Ovary (tissue), 9 donors: ENCODE measurements around the gene LRRC8C. TPM values are rescaled to one million over a fixed set of nuclear protein-coding genes. Genes with fewer than 3 reads are reported as not detected.

Experiments
- DNase-seq, 5 donors: peaks; one replicate each; pipeline ENCODE4 v3.0.0-alpha.2; 2019 to 2020
- H3K27ac ChIP-seq, 2 donors: fragments of 200-600 bp; one replicate each; pipeline versions ENCODE4 v1.5.1 to v1.8.0; 2019 to 2022
- H3K27me3 ChIP-seq: fragments of 200-600 bp; one replicate; pipeline ENCODE4 v1.8.0; 2022
- H3K36me3 ChIP-seq: fragments of 200-600 bp; sonication (generic); one replicate; pipeline ENCODE4 v1.5.1; 2019
- H3K4me1 ChIP-seq: one replicate; pipeline ENCODE4 v1.8.1; 2013; ENCODE audit warnings: mild to moderate bottlenecking, moderate library complexity; ENCODE audit not compliant: insufficient read depth
- H3K4me3 ChIP-seq: fragments of 200-600 bp; sonication (generic); one replicate; pipeline ENCODE4 v1.5.1; 2017
- H3K9me3 ChIP-seq, 2 donors: fragments of 200-600 bp in 1 of 2; sonication (generic) in 1 of 2; one replicate each; pipeline versions ENCODE4 v1.5.1 to v1.8.1; 2013 to 2019; ENCODE audit warnings: mild to moderate bottlenecking in 1 of 2, moderate library complexity in 1 of 2
- CTCF ChIP-seq, 3 donors: fragments of 450-650 bp in 2 of 3; fragments of 200-600 bp in 1 of 3; IDR thresholded peaks; one replicate each; pipeline versions ENCODE4 v1.5.1 to v1.8.0; 2016 to 2022; ENCODE audit warnings: antibody characterized with exemption in 3 of 3, mild to moderate bottlenecking in 1 of 3
- EP300 ChIP-seq: sonication (generic); formaldehyde crosslinking; IDR thresholded peaks from one replicate; pipeline ENCODE4 v1.6.1; 2017; ENCODE audit warnings: antibody characterized with exemption
- POLR2A ChIP-seq: fragments of 450-650 bp; IDR thresholded peaks from one replicate; pipeline ENCODE4 v1.6.1; 2017; ENCODE audit warnings: antibody characterized with exemption, mild to moderate bottlenecking, moderate library complexity
- WGBS, 3 donors: extraction: QIAGEN DNeasy Blood & Tissue Kit in 1 of 3; methylation state at CpG; one replicate each; pipeline versions ENCODE4 v1.1.5 to v1.1.7; 2013 to 2017; 5-methylcytosine and 5-hydroxymethylcytosine counted together
- intact Hi-C, 4 donors: fragments of 100-400 bp; cut with DNase I; formaldehyde crosslinking; loops; one replicate each; pipeline versions ENCODE4 v1.11.0 to v1.15.1; 2022 to 2023
- polyA plus RNA-seq, 2 donors: library from polyadenylated mRNA; stranded (reverse); fragments of 200-250 nt in 1 of 2; fragments of 350-450 nt in 1 of 2; fragmentation: Illumina TruSeq in 1 of 2; extraction: RNeasy Lipid Tissue Mini Kit (QIAGEN cat#74804) in 1 of 2; gene quantifications; one replicate each; pipeline ENCODE4 v1.2.3, GENCODE V29; 2013 to 2014
- total RNA-seq, 7 donors: library from RNA; depleted of rRNA in 2 of 7; stranded (reverse); fragments of >200 nt in 2 of 7; fragmentation: NEBNext Ultra II Directional in 3 of 7; extraction: Animal tissue kit (Norgen Biotek cat#: 25700) in 3 of 7; gene quantifications; one replicate each; pipeline versions ENCODE4 v1.1.0 to v1.2.4, GENCODE V29; 2016 to 2023
- donor health status: DM: no; HTN: no; CAD: no; lungs with moderate emphysema.
- donor health status: DM: no; HTN: no; CAD: no.
- donor health status: Bipolar disorder and iron deficiency.
- donor health status: DM: yes; HTN: yes; CAD: no.
- donor health status: DM: no; HTN: no; CAD: no.
- donor health status: DM: yes; HTN: yes; CAD: no.

The LRRC8C gene
- total and polyA plus RNA-seq, 9 donors, result 5.6 to 11.1 (median 7.2) TPM

- TF ChIP-seq EP300 (no peak), POLR2A (no peak), CTCF (IDR thresholded peaks at IDR 0.05) (no peak)
- 78 to 82% (median 78%) methylated on average over 2 of the region's 2 CpGs for WGBS, 3 donors
- Histone ChIP-seq H3K9me3 (no peaks in the 10 kb centered on the region), H3K4me1 (no peaks in the 10 kb centered on the region), H3K27me3 (no peaks in the 10 kb centered on the region), H3K36me3 (no peaks in the 10 kb centered on the region), H3K27ac (no peak overlapping the region), H3K4me3 (no peak overlapping the region)
- intact Hi-C loops, result loop anchor here in 1 of 4 donors (5.0 kb wide), 1 partner anchor 287 kb away; no protein-coding TSS in a partner anchor
- DNase-seq, result no peak
Observed at GRCh38 chr1:89759036-89759435, 126.1 kb downstream of the LRRC8C start.

- no peaks in the 10 kb centered on the region for H3K4me1 ChIP-seq
- DNase-seq, result no peak
- H3K9me3 ChIP-seq, result no peaks in the 10 kb centered on the region
- no peak overlapping the region for H3K27ac ChIP-seq
- H3K27me3 ChIP-seq, result no peaks in the 10 kb centered on the region
- no peaks in the 10 kb centered on the region for H3K36me3 ChIP-seq
- TF ChIP-seq POLR2A (no peak), EP300 (no peak), CTCF (IDR thresholded peaks at IDR 0.05) (no peak)
- H3K4me3 ChIP-seq, result no peak overlapping the region
- intact Hi-C loops, result loop anchor here (5.0 to 10.0 kb wide), 3 partner anchors 126 to 276 kb away; partner anchors contain the start of gene LRRC8C (in 4 of the 4)
- 80 to 88% (median 82%) methylated on average over 3 of the region's 3 CpGs for WGBS, 3 donors
Observed at GRCh38 chr1:89760496-89760895, 127.6 kb downstream of the LRRC8C start.

GRCh38 chr1:89761338-89761737, 128.4 kb downstream of the LRRC8C start:
- H3K4me1 ChIP-seq, result no peaks in the 10 kb centered on the region
- no peak for DNase-seq
- no peaks in the 10 kb centered on the region for H3K36me3 ChIP-seq
- H3K4me3 ChIP-seq, result no peak overlapping the region
- TF ChIP-seq POLR2A (no peak), EP300 (no peak), CTCF (IDR thresholded peaks at IDR 0.05) (no peak)
- no peaks in the 10 kb centered on the region for H3K27me3 ChIP-seq
- intact Hi-C loops, result loop anchor here (5.0 to 10.0 kb wide), 3 partner anchors 127 to 277 kb away; partner anchors contain the start of gene LRRC8C (in 4 of the 4)
- H3K9me3 ChIP-seq, result no peaks in the 10 kb centered on the region
- WGBS, 3 donors, result 71 to 76% (median 72%) methylated on average over 1 of the region's 1 CpG
- H3K27ac ChIP-seq, result no peak overlapping the region

GRCh38 chr1:89761901-89762300, 129.0 kb downstream of the LRRC8C start:
- H3K27ac ChIP-seq, result no peak overlapping the region

More at GRCh38 chr1:89761901-89762300, 129.0 kb downstream of the LRRC8C start:
- no peaks in the 10 kb centered on the region for H3K9me3 ChIP-seq
- intact Hi-C loops, result loop anchor here (2.0 to 10.0 kb wide), 4 partner anchors 127 to 279 kb away; partner anchors contain the start of gene LRRC8C (in 4 of the 4)
- WGBS, 3 donors, result 74 to 77% (median 75%) methylated on average over 3 of the region's 3 CpGs
- TF ChIP-seq POLR2A, result no peak
- TF ChIP-seq EP300, result no peak
- TF ChIP-seq CTCF (IDR thresholded peaks at IDR 0.05), result no peak
- no peaks in the 10 kb centered on the region for H3K4me1 ChIP-seq
- no peaks in the 10 kb centered on the region for H3K27me3 ChIP-seq
- no peak for DNase-seq
- H3K4me3 ChIP-seq, result no peak overlapping the region
- no peaks in the 10 kb centered on the region for H3K36me3 ChIP-seq
